ENCODE data around the gene NPL. TPM values are rescaled to one million over a fixed set of nuclear protein-coding genes. Genes with fewer than 3 reads are reported as not detected.

Gene NPL
- polyA plus RNA-seq, 3 donors from 2014 or later, result 3.6 to 9.1 (median 4.8) TPM

GRCh38 chr1:182845894-182846293 is 56.3 kb downstream of the NPL start:
- Mint-ChIP-seq H3K36me3 (peaks cover 9 to 36% (median 28%) of the 10 kb centered on the region in 3 donors), H3K4me1 (peaks cover 56 to 95% of the 10 kb centered on the region in 2 donors), H3K27me3 (ENCODE audit: low read depth in 3 of 3) (peaks cover 0 to 2% (median 0%) of the 10 kb centered on the region in 3 donors), H3K9me3 (no peaks in the 10 kb centered on the region), H3K4me3 (no peak overlapping the region), H3K27ac (peak overlapping the region in 1 of 6 donors; percentile 34)
- DNase-seq, result no peak

GRCh38 chr1:182847105-182847504 is 57.5 kb downstream of the NPL start:
- H3K27ac Mint-ChIP-seq, result no peak overlapping the region
- peaks cover 0 to 2% (median 0%) of the 10 kb centered on the region in 3 donors for H3K27me3 Mint-ChIP-seq (ENCODE audit: low read depth in 3 of 3)
- H3K36me3 Mint-ChIP-seq, result peaks cover 9 to 40% (median 30%) of the 10 kb centered on the region in 3 donors
- no peaks in the 10 kb centered on the region for H3K9me3 Mint-ChIP-seq
- H3K4me1 Mint-ChIP-seq, result peaks cover 46 to 89% of the 10 kb centered on the region in 2 donors
- peak overlapping the region in 1 of 5 donors; percentile 2 for H3K4me3 Mint-ChIP-seq
- DNase-seq, result no peak

GRCh38 chr1:182848736-182849135 is 59.2 kb downstream of the NPL start:
- DNase-seq, result no peak
- Mint-ChIP-seq H3K4me1 (peaks cover 32 to 72% of the 10 kb centered on the region in 2 donors), H3K9me3 (no peaks in the 10 kb centered on the region), H3K27ac (peak overlapping the region in 4 of 6 donors; percentile 21 to 76 (median 48)), H3K36me3 (peaks cover 16 to 54% (median 30%) of the 10 kb centered on the region in 3 donors), H3K4me3 (no peak overlapping the region), H3K27me3 (ENCODE audit: low read depth in 3 of 3) (peaks cover 0 to 2% (median 0%) of the 10 kb centered on the region in 3 donors)

- no peaks in the 10 kb centered on the region for H3K9me3 Mint-ChIP-seq
- H3K4me1 Mint-ChIP-seq, result peaks cover 21 to 59% of the 10 kb centered on the region in 2 donors
- peaks cover 16 to 60% (median 34%) of the 10 kb centered on the region in 3 donors for H3K36me3 Mint-ChIP-seq
- no peak for DNase-seq
- H3K27ac Mint-ChIP-seq, result no peak overlapping the region
- peaks cover 0 to 2% (median 0%) of the 10 kb centered on the region in 3 donors for H3K27me3 Mint-ChIP-seq (ENCODE audit: low read depth in 3 of 3)
- H3K4me3 Mint-ChIP-seq, result peak overlapping the region in 1 of 5 donors; percentile 39
Observed at GRCh38 chr1:182850319-182850718, 60.7 kb downstream of the NPL start.

- no peak for DNase-seq
- Mint-ChIP-seq H3K36me3 (peaks cover 16 to 66% (median 34%) of the 10 kb centered on the region in 3 donors), H3K4me1 (peaks cover 18 to 46% of the 10 kb centered on the region in 2 donors), H3K27me3 (ENCODE audit: low read depth in 3 of 3) (peaks cover 0 to 2% (median 0%) of the 10 kb centered on the region in 3 donors), H3K4me3 (no peak overlapping the region), H3K27ac (peak overlapping the region in 1 of 6 donors; percentile 32), H3K9me3 (no peaks in the 10 kb centered on the region)
Observed at GRCh38 chr1:182851825-182852224, 62.3 kb downstream of the NPL start.

- peaks cover 15 to 74% (median 37%) of the 10 kb centered on the region in 3 donors for H3K36me3 Mint-ChIP-seq
- H3K27ac Mint-ChIP-seq, result no peak overlapping the region
- no peak overlapping the region for H3K4me3 Mint-ChIP-seq
- peaks cover 3 to 5% of the 10 kb centered on the region in 2 donors for H3K4me1 Mint-ChIP-seq
- no peak for DNase-seq
- H3K27me3 Mint-ChIP-seq (ENCODE audit: low read depth in 3 of 3), result no peaks in the 10 kb centered on the region
- no peaks in the 10 kb centered on the region for H3K9me3 Mint-ChIP-seq
Observed at GRCh38 chr1:182855911-182856310, 66.3 kb downstream of the NPL start.

- Mint-ChIP-seq H3K27me3 (ENCODE audit: low read depth in 3 of 3) (no peaks in the 10 kb centered on the region), H3K9me3 (no peaks in the 10 kb centered on the region), H3K27ac (no peak overlapping the region), H3K36me3 (peaks cover 20 to 79% (median 35%) of the 10 kb centered on the region in 3 donors), H3K4me1 (peaks cover 1 to 5% of the 10 kb centered on the region in 2 donors), H3K4me3 (no peak overlapping the region)
- DNase-seq, result no peak
Observed at GRCh38 chr1:182857212-182857611, 67.6 kb downstream of the NPL start.

GRCh38 chr1:182860658-182861057 is 71.1 kb downstream of the NPL start:
- Mint-ChIP-seq H3K27me3 (ENCODE audit: low read depth in 3 of 3) (peaks cover 0 to 3% (median 0%) of the 10 kb centered on the region in 3 donors), H3K36me3 (peaks cover 18 to 80% (median 41%) of the 10 kb centered on the region in 3 donors), H3K27ac (no peak overlapping the region)

GRCh38 chr1:182861994-182862393 is 72.4 kb downstream of the NPL start:
- Mint-ChIP-seq H3K4me1 (peaks cover 1 to 5% of the 10 kb centered on the region in 2 donors), H3K27me3 (ENCODE audit: low read depth in 3 of 3) (peaks cover 0 to 3% (median 0%) of the 10 kb centered on the region in 3 donors), H3K9me3 (no peaks in the 10 kb centered on the region), H3K4me3 (no peak overlapping the region), H3K27ac (peak overlapping the region in 1 of 6 donors; percentile 2), H3K36me3 (peaks cover 25 to 84% (median 40%) of the 10 kb centered on the region in 3 donors)
- DNase-seq, result no peak

More at GRCh38 chr1:182860658-182861057, 71.1 kb downstream of the NPL start:
- Mint-ChIP-seq H3K9me3 (no peaks in the 10 kb centered on the region), H3K4me3 (no peak overlapping the region), H3K4me1 (peaks cover 1 to 5% of the 10 kb centered on the region in 2 donors)
- no peak for DNase-seq

GRCh38 chr1:182862827-182863226 is 73.3 kb downstream of the NPL start:
- Mint-ChIP-seq H3K27me3 (ENCODE audit: low read depth in 3 of 3) (peaks cover 0 to 5% (median 0%) of the 10 kb centered on the region in 3 donors), H3K4me1 (peaks cover 1 to 5% of the 10 kb centered on the region in 2 donors), H3K4me3 (no peak overlapping the region), H3K27ac (no peak overlapping the region), H3K36me3 (peaks cover 25 to 87% (median 39%) of the 10 kb centered on the region in 3 donors), H3K9me3 (no peaks in the 10 kb centered on the region)
- DNase-seq, result no peak

GRCh38 chr1:182863940-182864339 is 74.4 kb downstream of the NPL start:
- H3K36me3 Mint-ChIP-seq, result peaks cover 24 to 79% (median 33%) of the 10 kb centered on the region in 3 donors

GRCh38 chr1:182867861-182868260 is 78.3 kb downstream of the NPL start:
- no peaks in the 10 kb centered on the region for H3K9me3 Mint-ChIP-seq
- peaks cover 2 to 5% of the 10 kb centered on the region in 2 donors for H3K4me1 Mint-ChIP-seq
- no peak for DNase-seq
- H3K36me3 Mint-ChIP-seq, result peaks cover 14 to 69% (median 39%) of the 10 kb centered on the region in 3 donors
- H3K27ac Mint-ChIP-seq, result peak overlapping the region in 2 of 6 donors; percentile 21 to 69
- H3K4me3 Mint-ChIP-seq, result no peak overlapping the region
- peaks cover 0 to 5% (median 2%) of the 10 kb centered on the region in 3 donors for H3K27me3 Mint-ChIP-seq (ENCODE audit: low read depth in 3 of 3)

More at GRCh38 chr1:182863940-182864339, 74.4 kb downstream of the NPL start:
- H3K9me3 Mint-ChIP-seq, result no peaks in the 10 kb centered on the region
- no peak overlapping the region for H3K4me3 Mint-ChIP-seq
- DNase-seq, result no peak
- peaks cover 1 to 5% of the 10 kb centered on the region in 2 donors for H3K4me1 Mint-ChIP-seq
- H3K27me3 Mint-ChIP-seq (ENCODE audit: low read depth in 3 of 3), result peaks cover 0 to 5% (median 0%) of the 10 kb centered on the region in 3 donors
- H3K27ac Mint-ChIP-seq, result no peak overlapping the region

- Mint-ChIP-seq H3K9me3 (no peaks in the 10 kb centered on the region), H3K27me3 (ENCODE audit: low read depth in 3 of 3) (peaks cover 0 to 3% (median 2%) of the 10 kb centered on the region in 3 donors), H3K27ac (no peak overlapping the region), H3K4me3 (no peak overlapping the region), H3K4me1 (peaks cover 2 to 5% of the 10 kb centered on the region in 2 donors), H3K36me3 (peaks cover 14 to 75% (median 47%) of the 10 kb centered on the region in 3 donors)
- DNase-seq, result peak in 2 of 3 donors; percentile 4 to 13
Observed at GRCh38 chr1:182869241-182869666, 79.7 kb downstream of the NPL start.

- Mint-ChIP-seq H3K27ac (peak overlapping the region in 2 of 6 donors; percentile 55 to 74), H3K4me1 (peaks cover 2 to 5% of the 10 kb centered on the region in 2 donors), H3K27me3 (ENCODE audit: low read depth in 3 of 3) (peaks cover 0 to 2% (median 0%) of the 10 kb centered on the region in 3 donors), H3K9me3 (no peaks in the 10 kb centered on the region), H3K36me3 (peaks cover 22 to 66% (median 59%) of the 10 kb centered on the region in 3 donors), H3K4me3 (no peak overlapping the region)
- no peak for DNase-seq
Observed at GRCh38 chr1:182872881-182873280, 83.3 kb downstream of the NPL start.

All from immature natural killer cell (primary cell).